Measurements from ENCODE around the gene EVL.

EVL gene

GRCh38 chr14:100086361-100086760 lies 21.1 kb downstream of the EVL start:
- no peak overlapping the region for H3K4me3 ChIP-seq (ENCODE audit: control insufficient read depth, low read depth, low read length)
- DNase-seq (ENCODE audit: low read depth), result no peak
- TF ChIP-seq CTCF (conservative IDR thresholded peaks at IDR 0.05; ENCODE audit: control insufficient read depth, insufficient read depth, low read depth, low read length), result no peak

- H3K4me3 ChIP-seq (ENCODE audit: control insufficient read depth, low read depth, low read length), result no peak overlapping the region
- no peak for TF ChIP-seq CTCF (conservative IDR thresholded peaks at IDR 0.05; ENCODE audit: control insufficient read depth, insufficient read depth, low read depth, low read length)
- no peak for DNase-seq (ENCODE audit: low read depth)
Observed at GRCh38 chr14:100088226-100088625, 23.0 kb downstream of the EVL start.

GRCh38 chr14:100091386-100091785 lies 26.2 kb downstream of the EVL start:
- no peak for TF ChIP-seq CTCF (conservative IDR thresholded peaks at IDR 0.05; ENCODE audit: control insufficient read depth, insufficient read depth, low read depth, low read length)
- no peak for DNase-seq (ENCODE audit: low read depth)
- H3K4me3 ChIP-seq (ENCODE audit: control insufficient read depth, low read depth, low read length), result no peak overlapping the region

GRCh38 chr14:100092832-100093231 lies 27.6 kb downstream of the EVL start:
- no peak for TF ChIP-seq CTCF (conservative IDR thresholded peaks at IDR 0.05; ENCODE audit: control insufficient read depth, insufficient read depth, low read depth, low read length)
- no peak overlapping the region for H3K4me3 ChIP-seq (ENCODE audit: control insufficient read depth, low read depth, low read length)
- DNase-seq (ENCODE audit: low read depth), result no peak

GRCh38 chr14:100093319-100093718 lies 28.1 kb downstream of the EVL start:
- DNase-seq (ENCODE audit: low read depth), result no peak
- H3K4me3 ChIP-seq (ENCODE audit: control insufficient read depth, low read depth, low read length), result no peak overlapping the region

GRCh38 chr14:100096656-100097055 lies 31.4 kb downstream of the EVL start:
- no peak overlapping the region for H3K4me3 ChIP-seq (ENCODE audit: control insufficient read depth, low read depth, low read length)
- TF ChIP-seq CTCF (conservative IDR thresholded peaks at IDR 0.05; ENCODE audit: control insufficient read depth, insufficient read depth, low read depth, low read length), result no peak
- peak; percentile 71 for DNase-seq (ENCODE audit: low read depth)

More at GRCh38 chr14:100093319-100093718, 28.1 kb downstream of the EVL start:
- no peak for TF ChIP-seq CTCF (conservative IDR thresholded peaks at IDR 0.05; ENCODE audit: control insufficient read depth, insufficient read depth, low read depth, low read length)

- no peak overlapping the region for H3K4me3 ChIP-seq (ENCODE audit: control insufficient read depth, low read depth, low read length)
- TF ChIP-seq CTCF (conservative IDR thresholded peaks at IDR 0.05; ENCODE audit: control insufficient read depth, insufficient read depth, low read depth, low read length), result no peak
- no peak for DNase-seq (ENCODE audit: low read depth)
Observed at GRCh38 chr14:100098171-100098570, 32.9 kb downstream of the EVL start.

Data from fibroblast of mammary gland (primary cell).